Cardiac muscle cell (in vitro differentiated cells and primary cell): ENCODE results near the gene IER2. TPM values are rescaled to one million over a fixed set of nuclear protein-coding genes. Genes with fewer than 3 reads are reported as not detected.
"Not testable (repeated sequence)": the region's sequence is repeated elsewhere in the genome, so short reads cannot be mapped to it uniquely, and the experiment has no call there.

Experiments used
- DNase-seq, 2 donors: peaks; one replicate each; pipeline versions ENCODE4 v3.0.0 to v3.0.0-alpha.2; 2010 to 2017; ENCODE audit warnings: low read depth in 1 of 2, low spot score in 1 of 2
- H3K27ac ChIP-seq: fragments of 200-600 bp; sonication (generic); 2 replicates; pipeline ENCODE4 v1.5.1; 2016
- H3K27me3 ChIP-seq: fragments of 200-600 bp; sonication (generic); 2 replicates; pipeline ENCODE4 v1.6.0; 2016; ENCODE audit warnings: control low read depth
- H3K36me3 ChIP-seq: fragments of 200-600 bp; sonication (generic); 2 replicates; pipeline ENCODE4 v1.5.1; 2016; ENCODE audit warnings: control low read depth
- H3K4me1 ChIP-seq: fragments of 200-600 bp; sonication (generic); 2 replicates; pipeline ENCODE4 v1.8.1; 2017; ENCODE audit warnings: low read depth, mild to moderate bottlenecking, mixed run types
- H3K4me3 ChIP-seq: fragments of 200-600 bp; sonication (generic); 2 replicates; pipeline ENCODE4 v1.5.1; 2016; ENCODE audit warnings: mild to moderate bottlenecking
- H3K9me3 ChIP-seq: fragments of 200-600 bp; sonication (generic); 2 replicates; pipeline ENCODE4 v1.5.1; 2017; ENCODE audit warnings: low read depth, mild to moderate bottlenecking, control low read depth
- polyA plus RNA-seq: library from polyadenylated mRNA; unstranded; fragments of >200 nt; fragmentation: Nextera tagmentation; extraction: Ambion mirVana; gene quantifications from 2 replicates; pipeline ENCODE4 v1.2.1, GENCODE V29; 2016
- total RNA-seq: library from RNA; depleted of rRNA; stranded (reverse); fragments of >200 nt; gene quantifications from 2 replicates; pipeline ENCODE4 v1.2.3, GENCODE V29; 2016
- TF ChIP-seq, protein P1 (sequence below): IDR thresholded peaks from 2 replicates; pipeline ENCODE4 v1.5.1; 2012; ENCODE audit warnings: low read depth, mild to moderate bottlenecking, low read length

Gene IER2
- total and polyA plus RNA-seq, 2 experiments from 2014 or later, result 77.6 to 110 TPM

DNA sequence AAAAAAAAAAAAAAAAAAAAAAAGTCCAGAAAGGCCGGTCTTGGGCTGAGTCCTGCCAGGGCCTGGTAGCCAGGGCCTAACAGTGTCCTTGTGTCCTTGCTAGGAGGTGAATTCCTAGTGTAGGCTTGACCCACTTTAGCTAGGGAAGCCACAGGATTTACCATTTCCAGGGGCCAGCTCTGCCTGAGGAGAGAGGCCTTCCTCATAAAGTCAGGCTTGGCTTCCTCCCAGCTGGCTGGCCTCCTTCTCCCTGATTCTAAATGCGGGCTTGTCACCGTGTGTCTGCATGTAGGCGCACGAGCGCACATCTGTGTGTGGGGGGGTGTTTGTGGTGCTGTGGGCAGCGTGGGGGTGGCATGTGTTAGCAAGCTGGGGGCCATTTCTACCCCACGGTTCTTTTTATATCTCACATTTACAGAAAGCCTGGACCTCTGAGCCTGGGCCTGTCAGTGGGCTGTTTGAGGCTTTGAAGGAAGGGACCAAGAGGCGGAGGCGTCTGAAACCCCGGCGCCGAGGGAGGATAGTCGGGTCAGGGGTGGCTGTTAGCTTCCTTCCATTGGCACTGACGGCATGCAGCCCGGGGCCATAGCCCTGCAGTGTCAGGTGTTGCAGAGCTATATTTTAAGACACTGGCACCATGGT lies 31.7 kb downstream of the IER2 start:
- Histone ChIP-seq H3K4me3 (no peak overlapping the region), H3K27me3 (no peaks in the 10 kb centered on the region), H3K36me3 (no peaks in the 10 kb centered on the region), H3K27ac (peak overlapping the region; percentile 84), H3K4me1 (peaks cover 7% of the 10 kb centered on the region), H3K9me3 (no peaks in the 10 kb centered on the region)
- DNase-seq, result peak; percentile 19 to 85
- TF ChIP-seq, protein P1, sequence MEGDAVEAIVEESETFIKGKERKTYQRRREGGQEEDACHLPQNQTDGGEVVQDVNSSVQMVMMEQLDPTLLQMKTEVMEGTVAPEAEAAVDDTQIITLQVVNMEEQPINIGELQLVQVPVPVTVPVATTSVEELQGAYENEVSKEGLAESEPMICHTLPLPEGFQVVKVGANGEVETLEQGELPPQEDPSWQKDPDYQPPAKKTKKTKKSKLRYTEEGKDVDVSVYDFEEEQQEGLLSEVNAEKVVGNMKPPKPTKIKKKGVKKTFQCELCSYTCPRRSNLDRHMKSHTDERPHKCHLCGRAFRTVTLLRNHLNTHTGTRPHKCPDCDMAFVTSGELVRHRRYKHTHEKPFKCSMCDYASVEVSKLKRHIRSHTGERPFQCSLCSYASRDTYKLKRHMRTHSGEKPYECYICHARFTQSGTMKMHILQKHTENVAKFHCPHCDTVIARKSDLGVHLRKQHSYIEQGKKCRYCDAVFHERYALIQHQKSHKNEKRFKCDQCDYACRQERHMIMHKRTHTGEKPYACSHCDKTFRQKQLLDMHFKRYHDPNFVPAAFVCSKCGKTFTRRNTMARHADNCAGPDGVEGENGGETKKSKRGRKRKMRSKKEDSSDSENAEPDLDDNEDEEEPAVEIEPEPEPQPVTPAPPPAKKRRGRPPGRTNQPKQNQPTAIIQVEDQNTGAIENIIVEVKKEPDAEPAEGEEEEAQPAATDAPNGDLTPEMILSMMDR, result no peak

DNA sequence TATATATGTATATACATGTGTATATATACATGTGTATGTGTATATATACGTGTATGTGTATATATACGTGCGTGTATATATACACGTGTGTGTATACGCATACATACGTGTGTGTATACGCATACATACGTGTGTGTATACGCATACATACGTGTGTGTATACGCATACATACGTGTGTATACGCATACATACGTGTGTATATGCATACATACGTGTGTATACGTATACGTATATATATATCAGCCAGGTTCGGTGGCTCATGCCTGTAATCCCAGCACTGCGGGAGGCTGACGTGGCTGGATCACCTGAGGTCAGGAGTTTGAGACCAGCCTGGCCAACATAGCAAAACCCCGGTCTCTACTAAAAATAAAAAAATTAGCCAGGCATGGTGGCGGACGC lies 34.7 kb downstream of the IER2 start:
- H3K4me3 ChIP-seq, H3K9me3 ChIP-seq, H3K36me3 ChIP-seq, H3K4me1 ChIP-seq, DNase-seq, H3K27me3 ChIP-seq, H3K27ac ChIP-seq: not testable (repeated sequence)

DNA sequence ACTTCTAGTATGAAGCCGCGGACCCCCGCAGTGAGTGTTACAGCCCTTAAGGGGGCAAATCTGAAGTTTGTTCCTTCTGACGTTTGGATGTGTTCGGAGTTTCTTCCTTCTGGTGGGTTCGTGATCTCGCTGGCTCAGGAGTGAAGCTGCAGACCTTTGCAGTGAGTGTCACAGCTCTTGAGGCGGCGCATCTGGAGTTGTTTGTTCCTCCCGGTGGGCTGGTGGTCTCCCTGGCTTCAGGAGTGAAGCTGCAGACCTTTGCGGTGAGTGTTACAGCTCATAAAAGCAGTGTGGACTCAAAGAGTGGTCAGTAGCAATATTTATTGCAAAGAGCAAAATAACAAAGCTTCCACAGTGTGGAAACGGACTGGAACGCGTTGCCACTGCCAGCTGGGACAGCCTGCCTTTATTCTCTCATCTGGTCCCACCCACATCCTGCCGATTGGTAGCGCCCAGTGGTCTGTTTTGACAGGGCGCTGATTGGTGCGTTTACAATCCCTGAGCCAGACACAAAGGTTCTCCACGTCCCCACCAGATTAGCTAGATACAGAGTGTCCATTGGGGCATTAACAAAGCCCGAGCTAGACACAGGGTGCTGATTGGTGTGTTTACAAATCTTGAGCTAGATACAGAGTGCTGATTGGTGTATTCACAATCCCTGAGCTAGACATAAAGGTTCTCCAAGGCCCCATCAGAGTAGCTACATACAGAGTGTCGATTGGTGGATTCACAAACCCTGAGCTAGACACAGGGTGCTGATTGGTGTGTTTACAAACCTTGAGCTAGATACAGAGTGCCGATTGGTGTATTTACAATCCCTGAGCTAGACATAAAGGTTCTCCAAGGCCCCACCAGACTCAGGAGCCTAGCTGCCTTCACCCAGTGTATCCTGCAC lies 35.8 kb downstream of the IER2 start:
- H3K36me3 ChIP-seq, H3K4me1 ChIP-seq, H3K4me3 ChIP-seq, DNase-seq, H3K27me3 ChIP-seq, H3K9me3 ChIP-seq, H3K27ac ChIP-seq: not testable (repeated sequence)

DNA sequence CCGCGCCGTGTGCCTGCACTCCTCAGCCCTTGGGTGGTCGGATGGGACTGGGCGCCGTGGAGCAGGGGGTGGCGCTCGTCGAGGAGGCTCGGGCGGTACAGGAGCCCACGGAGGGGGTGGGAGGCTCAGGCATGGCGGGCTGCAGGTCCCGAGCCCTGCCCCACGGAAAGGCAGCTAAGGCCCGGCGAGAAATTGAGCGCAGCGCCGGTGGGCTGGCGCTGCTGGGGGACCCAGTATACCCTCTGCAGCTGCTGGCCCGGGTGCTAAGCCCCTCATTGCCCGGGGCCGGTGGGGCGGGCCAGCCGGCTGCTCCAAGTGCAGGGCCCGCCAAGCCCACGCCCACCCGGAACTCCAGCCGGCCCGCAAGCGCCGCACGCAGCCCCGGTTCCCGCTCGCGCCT lies 36.5 kb downstream of the IER2 start:
- not testable (repeated sequence) for H3K4me1 ChIP-seq, H3K27me3 ChIP-seq, H3K36me3 ChIP-seq, H3K4me3 ChIP-seq, DNase-seq, H3K9me3 ChIP-seq, H3K27ac ChIP-seq

DNA sequence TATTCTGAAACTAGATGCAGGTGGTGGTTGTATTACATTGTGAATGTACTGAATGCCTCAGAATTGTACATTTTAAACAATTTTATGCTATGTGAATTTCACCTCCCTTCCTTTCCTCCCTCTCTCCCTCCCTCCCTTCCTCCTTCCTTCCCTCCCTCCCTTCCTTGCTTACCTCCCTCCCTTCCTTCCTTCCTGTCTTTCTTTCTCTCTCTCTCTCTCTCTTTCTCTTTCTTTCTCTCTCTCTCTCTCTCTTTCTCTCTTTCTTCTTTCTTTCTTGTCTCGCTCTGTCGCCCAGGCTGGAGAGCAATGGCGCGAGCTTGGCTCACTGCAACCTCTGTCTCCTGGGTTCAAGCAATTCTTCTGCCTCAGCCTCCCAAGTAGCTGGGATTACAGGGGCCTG lies 37.2 kb downstream of the IER2 start:
- no peak overlapping the region for H3K27ac ChIP-seq
- no peak for DNase-seq
- no peaks in the 10 kb centered on the region for H3K9me3 ChIP-seq
- H3K36me3 ChIP-seq, result no peaks in the 10 kb centered on the region
- H3K27me3 ChIP-seq, result no peaks in the 10 kb centered on the region
- H3K4me1 ChIP-seq, result no peaks in the 10 kb centered on the region
- TF ChIP-seq, protein P1, result no peak
- no peak overlapping the region for H3K4me3 ChIP-seq

DNA sequence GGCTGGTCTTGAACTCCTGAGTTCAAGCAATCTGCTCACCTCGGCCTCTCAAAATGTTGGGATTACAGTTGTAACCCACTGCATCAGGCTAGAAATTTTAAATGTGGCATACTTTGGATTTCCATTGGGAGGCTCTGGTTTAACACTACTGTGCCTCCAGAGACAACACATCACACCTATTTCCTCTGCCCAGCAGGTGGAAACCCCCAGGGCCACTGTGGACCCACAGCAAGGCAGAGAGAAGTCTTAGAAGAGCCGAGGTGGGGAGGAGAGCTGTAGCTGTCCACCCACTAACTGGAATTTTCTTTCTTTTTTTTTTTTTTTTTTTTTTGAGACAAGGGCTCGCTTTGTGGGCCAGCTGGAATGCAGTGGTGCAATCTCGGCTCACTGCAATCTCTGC lies 39.4 kb downstream of the IER2 start:
- Histone ChIP-seq H3K4me1 (no peaks in the 10 kb centered on the region), H3K9me3 (no peaks in the 10 kb centered on the region), H3K36me3 (no peaks in the 10 kb centered on the region), H3K4me3 (no peak overlapping the region), H3K27me3 (no peaks in the 10 kb centered on the region), H3K27ac (no peak overlapping the region)
- peak in 1 of 2 donors; percentile 37 for DNase-seq
- TF ChIP-seq, protein P1, result no peak

DNA sequence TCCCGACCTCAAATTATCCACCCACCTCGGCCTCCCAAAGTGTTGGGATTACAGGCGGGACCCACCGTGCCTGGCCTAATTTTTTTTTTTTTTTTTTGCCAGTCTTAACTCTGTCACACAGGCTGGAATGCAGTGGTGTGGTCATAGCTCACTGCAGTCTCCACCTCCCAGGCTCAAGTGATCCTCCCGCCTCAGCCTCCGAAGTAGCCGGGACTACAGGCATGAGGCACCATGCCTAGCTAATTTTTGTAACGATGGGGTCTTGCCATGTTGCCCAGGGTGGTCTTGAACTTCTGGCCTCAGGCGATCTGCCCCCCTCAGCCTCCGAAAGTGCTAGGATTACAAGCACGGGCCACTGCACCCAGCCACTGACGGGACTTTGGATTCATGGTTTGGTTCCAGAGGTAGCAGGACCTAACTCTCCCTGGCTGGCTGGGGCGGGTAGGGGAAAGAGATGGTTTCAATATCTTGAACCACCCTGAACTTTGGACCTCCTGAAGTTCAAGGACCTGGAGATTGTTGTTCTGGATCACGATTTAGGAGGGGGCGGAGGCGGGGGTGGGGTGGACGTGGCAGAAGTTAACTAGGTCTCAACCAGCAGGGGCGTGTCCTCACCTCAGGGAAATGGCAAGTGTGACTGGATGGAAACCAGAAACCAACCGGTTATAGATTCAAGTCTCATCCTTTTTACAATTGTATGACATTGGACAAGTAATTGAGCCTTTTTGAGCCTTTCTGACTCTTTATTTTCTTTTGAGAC lies 40.8 kb downstream of the IER2 start:
- no peaks in the 10 kb centered on the region for H3K36me3 ChIP-seq
- TF ChIP-seq, protein P1, result no peak
- H3K9me3 ChIP-seq, result no peaks in the 10 kb centered on the region

More for the DNA sequence above, 40.8 kb downstream of the IER2 start:
- H3K4me3 ChIP-seq, result no peak overlapping the region
- no peaks in the 10 kb centered on the region for H3K27me3 ChIP-seq
- no peaks in the 10 kb centered on the region for H3K4me1 ChIP-seq
- H3K27ac ChIP-seq, result no peak overlapping the region
- peak in 1 of 2 donors; percentile 30 for DNase-seq
